ENCODE data around the gene KLF7.

DNA sequence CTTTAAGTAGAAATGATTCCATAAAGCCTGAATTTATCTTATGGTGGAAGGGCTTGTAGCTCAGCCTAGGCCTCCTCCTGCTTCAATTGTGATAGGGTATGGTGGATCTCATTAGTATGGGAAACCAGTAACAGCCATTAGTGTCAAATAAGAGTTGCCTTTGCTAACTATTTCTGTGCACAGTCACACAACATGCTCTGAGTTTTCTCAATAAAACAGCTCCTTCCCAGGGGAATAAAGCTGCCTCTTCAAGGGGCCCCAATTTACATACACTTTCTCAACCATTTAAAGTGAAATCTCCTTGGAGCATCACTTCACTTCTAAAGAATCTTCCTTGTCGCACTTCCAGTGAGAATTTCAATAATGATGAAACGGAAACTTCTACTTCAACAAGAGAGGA, 53.4 kb downstream of the KLF7 start:
- TF ChIP-seq, protein P1, sequence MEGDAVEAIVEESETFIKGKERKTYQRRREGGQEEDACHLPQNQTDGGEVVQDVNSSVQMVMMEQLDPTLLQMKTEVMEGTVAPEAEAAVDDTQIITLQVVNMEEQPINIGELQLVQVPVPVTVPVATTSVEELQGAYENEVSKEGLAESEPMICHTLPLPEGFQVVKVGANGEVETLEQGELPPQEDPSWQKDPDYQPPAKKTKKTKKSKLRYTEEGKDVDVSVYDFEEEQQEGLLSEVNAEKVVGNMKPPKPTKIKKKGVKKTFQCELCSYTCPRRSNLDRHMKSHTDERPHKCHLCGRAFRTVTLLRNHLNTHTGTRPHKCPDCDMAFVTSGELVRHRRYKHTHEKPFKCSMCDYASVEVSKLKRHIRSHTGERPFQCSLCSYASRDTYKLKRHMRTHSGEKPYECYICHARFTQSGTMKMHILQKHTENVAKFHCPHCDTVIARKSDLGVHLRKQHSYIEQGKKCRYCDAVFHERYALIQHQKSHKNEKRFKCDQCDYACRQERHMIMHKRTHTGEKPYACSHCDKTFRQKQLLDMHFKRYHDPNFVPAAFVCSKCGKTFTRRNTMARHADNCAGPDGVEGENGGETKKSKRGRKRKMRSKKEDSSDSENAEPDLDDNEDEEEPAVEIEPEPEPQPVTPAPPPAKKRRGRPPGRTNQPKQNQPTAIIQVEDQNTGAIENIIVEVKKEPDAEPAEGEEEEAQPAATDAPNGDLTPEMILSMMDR (conservative IDR thresholded peaks at IDR 0.05; ENCODE audit: low read depth, low read length) = no peak
- TF ChIP-seq EZH2 (IDR thresholded peaks at IDR 0.05; ENCODE audit: low read length, unreplicated experiment) (no peak), EZH2phosphoT487 (IDR thresholded peaks at IDR 0.05; ENCODE audit: borderline replicate concordance, low read length) (no peak)

Measured in PC-3 (cell line).